HepG2 (cell line): Measurements from ENCODE around the gene SLC17A8. TPM values are rescaled to one million over a fixed set of nuclear protein-coding genes. Genes with fewer than 3 reads are reported as not detected.
"Not testable (repeated sequence)": the region's sequence is repeated elsewhere in the genome, so short reads cannot be mapped to it uniquely, and the experiment has no call there.

Source experiments
- ATAC-seq: fragments of 200-7000 bp; cut with Tn5 transposase; 3 replicates; pipeline ENCODE4 v1.9.1; 2020; ENCODE audit warnings: mild to moderate bottlenecking, moderate library complexity
- BruUV-seq: library from RNA; stranded (reverse); fragments of 400-500 nt; replicated peaks from 2 replicates; lab custom pipeline; 2021; lab: Mats Ljungman, UMichigan
- CTCF ChIA-PET: fragments of 300-600 bp; formaldehyde crosslinking; extraction: SDS; loops from one replicate; lab custom pipeline; 2021; ENCODE audit warnings: low total read pairs, inconsistent platforms, low intra/inter-chr PET ratio; lab: Yijun Ruan, JAX
- POLR2A ChIA-PET: fragments of 350-600 bp; sonication (Branson Sonifier 250); formaldehyde crosslinking; loops from one replicate; lab custom pipeline; 2020; ENCODE audit warnings: antibody characterized with exemption, inconsistent platforms; lab: Yijun Ruan, JAX
- DNase-seq: peaks from one replicate; pipeline ENCODE4 v3.0.0-alpha.2; 2015; ENCODE audit warnings: low spot score
- FAIRE-seq: peaks from 3 replicates; lab custom pipeline; 2011; peaks lifted over from hg19 to GRCh38; lab: Jason Lieb, UNC
- H2AFZ ChIP-seq: one replicate; pipeline ENCODE4 v1.6.1; 2011; ENCODE audit warnings: low read length, inconsistent platforms
- H3K27ac ChIP-seq: fragments of 300-600 bp; 3 replicates; pipeline ENCODE4 v1.8.0; 2011; ENCODE audit warnings: mixed run types, mild to moderate bottlenecking, mixed read lengths, low read length, inconsistent platforms; ENCODE audit not compliant: insufficient read depth; ENCODE audit errors: extremely low read length
- H3K27me3 ChIP-seq, 2 experiments: fragments of 200-600 bp in 1 of 2; 2 replicates in 1 of 2; 3 replicates in 1 of 2; pipeline versions ENCODE4 v1.6.0 to v1.8.0; 2011; ENCODE audit warnings: low read length in 2 of 2, mild to moderate bottlenecking in 2 of 2, moderate library complexity in 2 of 2, inconsistent platforms in 1 of 2; ENCODE audit not compliant: insufficient read depth in 2 of 2, control insufficient read depth in 1 of 2
- H3K36me3 ChIP-seq, 2 experiments: fragments of 200-600 bp in 1 of 2; replicated peaks in 1 of 2; 2 replicates in 1 of 2; 3 replicates in 1 of 2; pipeline versions ENCODE4 v1.5.1 to v1.8.0; 2011; ENCODE audit warnings: low read length in 2 of 2, inconsistent platforms in 1 of 2; ENCODE audit not compliant: insufficient read depth in 2 of 2, control insufficient read depth in 1 of 2
- H3K4me1 ChIP-seq: 2 replicates; pipeline ENCODE4 v1.5.1; 2012; ENCODE audit warnings: low read length, inconsistent platforms; ENCODE audit not compliant: insufficient read depth
- H3K4me2 ChIP-seq: 2 replicates; pipeline ENCODE4 v1.6.0; 2011; ENCODE audit warnings: low read depth, low read length, inconsistent platforms
- H3K4me3 ChIP-seq, 3 experiments: fragments of 200-600 bp in 1 of 3; sonication (generic), shearing (Covaris generic) in 1 of 3; replicated peaks in 1 of 3; 2 replicates each; pipeline ENCODE4 v1.5.1; 2011 to 2016; ENCODE audit warnings: low read length in 3 of 3, inconsistent platforms in 2 of 3, low read depth in 2 of 3, mild to moderate bottlenecking in 2 of 3, control low read depth in 1 of 3, mixed read lengths in 1 of 3; ENCODE audit not compliant: insufficient read depth in 1 of 3
- H3K79me2 ChIP-seq: one replicate; pipeline ENCODE4 v1.6.1; 2011; ENCODE audit warnings: low read length, inconsistent platforms; ENCODE audit not compliant: insufficient read depth
- H3K9ac ChIP-seq: 2 replicates; pipeline ENCODE4 v1.6.0; 2011; ENCODE audit warnings: mild to moderate bottlenecking, low read depth, low read length, inconsistent platforms; ENCODE audit not compliant: insufficient read depth
- H3K9me3 ChIP-seq: 2 replicates; pipeline ENCODE4 v1.5.1; 2012; ENCODE audit warnings: mild to moderate bottlenecking, low read length
- H4K20me1 ChIP-seq: 2 replicates; pipeline ENCODE4 v1.6.0; 2011; ENCODE audit warnings: inconsistent platforms, mild to moderate bottlenecking, low read length, moderate library complexity; ENCODE audit not compliant: insufficient read depth
- WGBS: methylation state at CpG from one replicate; pipeline ENCODE4 v1.1.6; 2017; ENCODE audit warnings: low lambda C conversion rate; 5-methylcytosine and 5-hydroxymethylcytosine counted together
- in situ Hi-C: cut with HindIII; loops from 2 replicates; pipeline ENCODE4 v1.10.0; 2017; ENCODE audit warnings: low pct_unique_long_range_greater_than_20kb; ENCODE audit not compliant: extremely low pct_ligation_motif_present
- intact Hi-C: fragments of 100-400 bp; cut with micrococcal nuclease; formaldehyde crosslinking; loops from one replicate; pipeline ENCODE4 v1.10.0; 2022; ENCODE audit not compliant: unreplicated experiment
- polyA plus RNA-seq, 8 experiments: library from polyadenylated mRNA; depleted of rRNA in 3 of 8; stranded (reverse) in 7 of 8; unstranded in 1 of 8; fragments of >200 nt; fragmentation: Illumina TruSeq in 4 of 8; extraction: Trizol in 4 of 8; gene quantifications; 2 replicates each; pipeline versions ENCODE4 v1.2.1 to v1.2.3, GENCODE V29; 2011 to 2016; ENCODE audit warnings: low read depth in 4 of 8, missing spikeins in 1 of 8, mixed read lengths in 1 of 8; ENCODE audit not compliant: insufficient read depth in 1 of 8
- total RNA-seq, 5 experiments: library from RNA; depleted of rRNA; stranded (reverse); fragments of >200 nt; fragmentation: Illumina TruSeq; extraction: Trizol; gene quantifications; 2 replicates each; pipeline ENCODE4 v1.2.3, GENCODE V29; 2016; ENCODE audit warnings: low read depth in 1 of 5

The SLC17A8 gene
- total and polyA plus RNA-seq, 2 of the 13 experiments (the other 11 are each of a cell fraction or from before 2014, with no cell fraction given): 0.07 to 0.15 TPM

GRCh38 chr12:100342897-100343296, 14.0 kb upstream of the SLC17A8 start:
- H3K79me2 ChIP-seq, FAIRE-seq, H3K27ac ChIP-seq, BruUV-seq, H4K20me1 ChIP-seq, DNase-seq, H2AFZ ChIP-seq, intact Hi-C loops, ATAC-seq, H3K4me3 ChIP-seq, POLR2A ChIA-PET, CTCF ChIA-PET, in situ Hi-C loops, H3K9me3 ChIP-seq, H3K9ac ChIP-seq, H3K4me2 ChIP-seq, H3K27me3 ChIP-seq: not testable (repeated sequence)
- H3K36me3 ChIP-seq: peaks cover 0 to 12% of the 10 kb centered on the region in 2 experiments; a peak in 2 of 5 replicates
- 100% methylated on average over 2 of the region's 2 CpGs for WGBS
- H3K4me1 ChIP-seq: peaks cover 12% of the 10 kb centered on the region

GRCh38 chr12:100344351-100344750, 12.5 kb upstream of the SLC17A8 start:
- intact Hi-C loops, BruUV-seq, H3K9me3 ChIP-seq, POLR2A ChIA-PET, H4K20me1 ChIP-seq, H3K4me3 ChIP-seq, H3K27me3 ChIP-seq, H3K27ac ChIP-seq, H3K79me2 ChIP-seq, H3K36me3 ChIP-seq, FAIRE-seq, H3K9ac ChIP-seq, in situ Hi-C loops, ATAC-seq, H2AFZ ChIP-seq, CTCF ChIA-PET, DNase-seq, H3K4me2 ChIP-seq: not testable (repeated sequence)
- WGBS: 87% methylated on average over 10 of the region's 18 CpGs
- H3K4me1 ChIP-seq: peaks cover 12% of the 10 kb centered on the region
